ENCODE results near the gene DPYSL5. TPM values are rescaled to one million over a fixed set of nuclear protein-coding genes. Genes with fewer than 3 reads are reported as not detected.

Gene DPYSL5
- total and polyA plus RNA-seq, 2 donors (not counting 1 experiment from before 2014, with no cell fraction given) = not detected

- Histone ChIP-seq H3K27ac (ENCODE audit: low read length in 2 of 2) (no peak overlapping the region), H2AFZ (ENCODE audit: insufficient read depth, low read depth, low read length, poor library complexity, severe bottlenecking) (no peak overlapping the region), H4K20me1 (ENCODE audit: control insufficient read depth, insufficient read depth, low read length, poor library complexity, severe bottlenecking) (no peaks in the 10 kb centered on the region), H3K4me3 (ENCODE audit: control extremely low read depth in 1 of 5, extremely low read depth in 1 of 5, insufficient read depth in 1 of 5, low read depth in 2 of 5, low read length in 4 of 5) (no peak overlapping the region), H3K27me3 (replicated peaks in 1 of 4; ENCODE audit: control extremely low read depth in 1 of 4, control insufficient read depth in 3 of 4, insufficient read depth in 4 of 4, low read length in 3 of 4) (peaks cover 0 to 16% (median 0%) of the 10 kb centered on the region in 4 experiments), H3K9me3 (ENCODE audit: control extremely low read depth in 1 of 3, control insufficient read depth in 2 of 3, insufficient read depth in 1 of 3, low read length in 2 of 3) (peaks cover 0 to 1% (median 0%) of the 10 kb centered on the region in 3 donors), H3K9ac (ENCODE audit: low read length) (no peak overlapping the region), H3K4me1 (ENCODE audit: control insufficient read depth in 2 of 2, insufficient read depth in 2 of 2, low read length in 2 of 2) (no peaks in the 10 kb centered on the region), H3K4me2 (replicated peaks; ENCODE audit: low read depth, low read length, poor library complexity, severe bottlenecking) (no peak overlapping the region), H3K36me3 (replicated peaks in 1 of 2; ENCODE audit: control extremely low read depth in 1 of 2, control insufficient read depth in 1 of 2, extremely low read depth in 1 of 2, insufficient read depth in 2 of 2, low read length in 1 of 2) (no peaks in the 10 kb centered on the region), H3K79me2 (ENCODE audit: control insufficient read depth, insufficient read depth, low read length) (no peaks in the 10 kb centered on the region)
- POLR2A ChIA-PET = no interaction called here
- H3K27me3 Mint-ChIP-seq = peaks cover 24% of the 10 kb centered on the region
- TF ChIP-seq CTCF (IDR thresholded peaks at IDR 0.05) (no peak), EZH2 (IDR thresholded peaks at IDR 0.05; ENCODE audit: borderline replicate concordance, insufficient read depth, low read depth, low read length, poor library complexity, severe bottlenecking) (no peak)
- no peak overlapping the region for H3K27ac Mint-ChIP-seq
- CTCF ChIA-PET = interaction anchor here (0.6 to 1.4 kb wide), 3 partner anchors 9 to 353 kb away, joined by 3 to 9 read pairs (median 3); no protein-coding TSS in a partner anchor
- WGBS (ENCODE audit: insufficient coverage) = 87% methylated on average over 5 of the region's 5 CpGs
- intact Hi-C loops (cut with micrococcal nuclease) = no loop called here
- no peaks in the 10 kb centered on the region for H3K4me1 Mint-ChIP-seq
- no peak overlapping the region for H3K4me3 Mint-ChIP-seq
- H3K9me3 Mint-ChIP-seq (ENCODE audit: insufficient read depth) = no peaks in the 10 kb centered on the region
- ATAC-seq (ENCODE audit: low read depth) (no peak), DNase-seq (no peak)
These were observed 102.3 kb downstream of the DPYSL5 start for GRCh38 chr2:26950246-26950645.

GRCh38 chr2:26951236-26951635, 103.3 kb downstream of the DPYSL5 start:
- ATAC-seq (ENCODE audit: low read depth) = no peak
- Histone ChIP-seq H3K4me1 (ENCODE audit: control insufficient read depth in 2 of 2, insufficient read depth in 2 of 2, low read length in 2 of 2) (no peaks in the 10 kb centered on the region), H2AFZ (ENCODE audit: insufficient read depth, low read depth, low read length, poor library complexity, severe bottlenecking) (no peak overlapping the region), H4K20me1 (ENCODE audit: control insufficient read depth, insufficient read depth, low read length, poor library complexity, severe bottlenecking) (no peaks in the 10 kb centered on the region), H3K9ac (ENCODE audit: low read length) (no peak overlapping the region), H3K4me3 (ENCODE audit: control extremely low read depth in 1 of 5, extremely low read depth in 1 of 5, insufficient read depth in 1 of 5, low read depth in 2 of 5, low read length in 4 of 5) (no peak overlapping the region), H3K36me3 (replicated peaks in 1 of 2; ENCODE audit: control extremely low read depth in 1 of 2, control insufficient read depth in 1 of 2, extremely low read depth in 1 of 2, insufficient read depth in 2 of 2, low read length in 1 of 2) (no peaks in the 10 kb centered on the region), H3K27ac (ENCODE audit: low read length in 2 of 2) (no peak overlapping the region), H3K9me3 (ENCODE audit: control extremely low read depth in 1 of 3, control insufficient read depth in 2 of 3, insufficient read depth in 1 of 3, low read length in 2 of 3) (peaks cover 0 to 1% (median 0%) of the 10 kb centered on the region in 3 donors), H3K79me2 (ENCODE audit: control insufficient read depth, insufficient read depth, low read length) (no peaks in the 10 kb centered on the region), H3K27me3 (replicated peaks in 1 of 4; ENCODE audit: control extremely low read depth in 1 of 4, control insufficient read depth in 3 of 4, insufficient read depth in 4 of 4, low read length in 3 of 4) (peaks cover 0 to 20% (median under 1%) of the 10 kb centered on the region in 4 experiments), H3K4me2 (replicated peaks; ENCODE audit: low read depth, low read length, poor library complexity, severe bottlenecking) (no peak overlapping the region)
- no peaks in the 10 kb centered on the region for H3K4me1 Mint-ChIP-seq
- DNase-seq = no peak
- POLR2A ChIA-PET = no interaction called here
- no peak overlapping the region for H3K4me3 Mint-ChIP-seq
- no peak overlapping the region for H3K27ac Mint-ChIP-seq
- H3K9me3 Mint-ChIP-seq (ENCODE audit: insufficient read depth) = no peaks in the 10 kb centered on the region
- no peak for TF ChIP-seq CTCF (IDR thresholded peaks at IDR 0.05)
- no peak for TF ChIP-seq EZH2 (IDR thresholded peaks at IDR 0.05; ENCODE audit: borderline replicate concordance, insufficient read depth, low read depth, low read length, poor library complexity, severe bottlenecking)
- intact Hi-C loops (cut with micrococcal nuclease) = no loop called here
- WGBS (ENCODE audit: insufficient coverage) = no CpG with 5 or more reads among the region's 3 CpGs
- CTCF ChIA-PET = interaction anchor here (0.9 kb wide), 1 partner anchor 105 kb away, joined by 3 read pairs; no protein-coding TSS in a partner anchor
- peaks cover 28% of the 10 kb centered on the region for H3K27me3 Mint-ChIP-seq

Data from B cell (primary cell).